Neural cell (in vitro differentiated cells): ENCODE results near the gene CDA. TPM values are rescaled to one million over a fixed set of nuclear protein-coding genes. Genes with fewer than 3 reads are reported as not detected.

ENCODE experiments used
- H2AFZ ChIP-seq: fragments of 200-600, 300-800 bp; sonication (generic), shearing (Covaris generic); 2 replicates; pipeline ENCODE4 v1.6.0; 2014; ENCODE audit warnings: low read depth, mild to moderate bottlenecking, antibody characterized with exemption, low read length, moderate library complexity
- H3F3A ChIP-seq: fragments of 200-600 bp; shearing (Covaris generic); 2 replicates; pipeline ENCODE4 v1.6.1; 2016; ENCODE audit warnings: mild to moderate bottlenecking, moderate library complexity, mixed read lengths, antibody characterized with exemption, low read length; ENCODE audit not compliant: insufficient read depth, poor library complexity, severe bottlenecking
- H3K27ac ChIP-seq: fragments of 200-600, 300-800 bp; sonication (generic), shearing (Covaris generic); 2 replicates; pipeline ENCODE4 v1.5.1; 2014; ENCODE audit warnings: mild to moderate bottlenecking, low read length, moderate library complexity
- H3K27me3 ChIP-seq: fragments of 300-800, 200-600 bp; sonication (generic), shearing (Covaris generic); 2 replicates; pipeline ENCODE4 v1.6.0; 2014; ENCODE audit warnings: mild to moderate bottlenecking, low read depth, low read length, moderate library complexity; ENCODE audit not compliant: insufficient read depth
- H3K36me3 ChIP-seq: fragments of 300-800, 200-600 bp; sonication (generic), shearing (Covaris generic); 2 replicates; pipeline ENCODE4 v1.5.1; 2014; ENCODE audit warnings: mild to moderate bottlenecking, antibody characterized with exemption, low read length, moderate library complexity; ENCODE audit not compliant: insufficient read depth
- H3K4me2 ChIP-seq: fragments of 300-800, 200-600 bp; sonication (generic), shearing (Covaris generic); 2 replicates; pipeline ENCODE4 v1.6.0; 2014; ENCODE audit warnings: mild to moderate bottlenecking, low read length
- H3K4me3 ChIP-seq: fragments of 300-800, 200-600 bp; sonication (generic), shearing (Covaris generic); 2 replicates; pipeline ENCODE4 v1.5.1; 2014; ENCODE audit warnings: mild to moderate bottlenecking, low read length, moderate library complexity
- H3K79me2 ChIP-seq: fragments of 200-600 bp; shearing (Covaris generic); replicated peaks from 2 replicates; pipeline ENCODE4 v1.6.0; 2014; ENCODE audit warnings: mild to moderate bottlenecking, low read length, moderate library complexity; ENCODE audit not compliant: insufficient read depth
- H3K9ac ChIP-seq: fragments of 300-800, 200-600 bp; sonication (generic), shearing (Covaris generic); 2 replicates; pipeline ENCODE4 v1.6.1; 2016; ENCODE audit warnings: mild to moderate bottlenecking, low read length, mixed read lengths
- H3K9me2 ChIP-seq: fragments of 200-600 bp; shearing (Covaris generic); 2 replicates; pipeline ENCODE4 v1.6.1; 2016; ENCODE audit warnings: mild to moderate bottlenecking, low read length, mixed read lengths; ENCODE audit not compliant: insufficient read depth
- H3K9me3 ChIP-seq: fragments of 200-600, 300-800 bp; sonication (generic), shearing (Covaris generic); 2 replicates; pipeline ENCODE4 v1.6.1; 2016; ENCODE audit warnings: mild to moderate bottlenecking, mixed run types, low read length, moderate library complexity, mixed read lengths
- H4K20me1 ChIP-seq: fragments of 200-600 bp; shearing (Covaris generic); 2 replicates; pipeline ENCODE4 v1.6.1; 2016; ENCODE audit warnings: mild to moderate bottlenecking, mixed run types; ENCODE audit not compliant: insufficient read depth
- CTCF ChIP-seq: fragments of 450-650 bp; IDR thresholded peaks from 2 replicates; pipeline ENCODE4 v1.5.1; 2014; ENCODE audit warnings: antibody characterized with exemption, mild to moderate bottlenecking, moderate library complexity; ENCODE audit not compliant: poor library complexity, severe bottlenecking
- EP300 ChIP-seq: fragments of 450-650 bp; conservative IDR thresholded peaks from 2 replicates; pipeline ENCODE4 v1.6.1; 2014; ENCODE audit warnings: antibody characterized with exemption, mild to moderate bottlenecking, moderate library complexity; ENCODE audit not compliant: poor library complexity, severe bottlenecking
- EZH2 ChIP-seq: fragments of 200-600, 300-800 bp; shearing (Covaris generic), sonication (generic); IDR thresholded peaks from 2 replicates; pipeline ENCODE4 v1.6.1; 2014; ENCODE audit warnings: antibody characterized with exemption, low read length, borderline replicate concordance, mild to moderate bottlenecking; ENCODE audit not compliant: insufficient read depth, poor library complexity, severe bottlenecking
- MXI1 ChIP-seq: fragments of 450-650 bp; conservative IDR thresholded peaks from 2 replicates; pipeline ENCODE4 v1.6.1; 2014; ENCODE audit warnings: antibody characterized with exemption, mild to moderate bottlenecking; ENCODE audit not compliant: poor library complexity, severe bottlenecking
- POLR2AphosphoS5 ChIP-seq: IDR thresholded peaks from 2 replicates; pipeline ENCODE4 v1.6.1; 2012
- RAD21 ChIP-seq: fragments of 450-650 bp; conservative IDR thresholded peaks from 2 replicates; pipeline ENCODE4 v1.6.1; 2014; ENCODE audit warnings: antibody characterized with exemption, mild to moderate bottlenecking, moderate library complexity
- REST ChIP-seq: IDR thresholded peaks from 2 replicates; pipeline ENCODE4 v1.6.1; 2012; ENCODE audit warnings: borderline replicate concordance
- SMC3 ChIP-seq: fragments of 450-650 bp; conservative IDR thresholded peaks from 2 replicates; pipeline ENCODE4 v1.6.1; 2014; ENCODE audit warnings: antibody characterized with exemption, mild to moderate bottlenecking, moderate library complexity; ENCODE audit not compliant: poor library complexity
- TAF1 ChIP-seq: IDR thresholded peaks from 2 replicates; pipeline ENCODE4 v1.6.1; 2012; ENCODE audit warnings: low read depth
- polyA plus RNA-seq: library from polyadenylated mRNA; depleted of rRNA; stranded (reverse); fragments of >200 nt; gene quantifications from 2 replicates; pipeline ENCODE4 v1.2.3, GENCODE V29; 2014

CDA gene
- polyA plus RNA-seq, 1 donor from 2014 or later, result not detected

- H3K36me3 ChIP-seq, result no peaks in the 10 kb centered on the region
- TF ChIP-seq EP300 (no peak), SMC3 (no peak), TAF1 (no peak), RAD21 (no peak)
- H3K4me3 ChIP-seq, result no peak overlapping the region
- H3K9me2 ChIP-seq, result no peaks in the 10 kb centered on the region
- H2AFZ ChIP-seq, result no peak overlapping the region
- no peak overlapping the region for H3K4me2 ChIP-seq
- H3K27ac ChIP-seq, result no peak overlapping the region
- H4K20me1 ChIP-seq, result no peaks in the 10 kb centered on the region
- H3K9ac ChIP-seq, result no peak overlapping the region
- H3K9me3 ChIP-seq, result no peaks in the 10 kb centered on the region
- H3K79me2 ChIP-seq, result no peaks in the 10 kb centered on the region
- no peaks in the 10 kb centered on the region for H3F3A ChIP-seq
- H3K27me3 ChIP-seq, result no peaks in the 10 kb centered on the region
Observed at GRCh38 chr1:20648946-20649345, 60.0 kb downstream of the CDA start.

GRCh38 chr1:20652300-20652699 is 63.4 kb downstream of the CDA start:
- Histone ChIP-seq H3K27me3 (no peaks in the 10 kb centered on the region), H2AFZ (no peak overlapping the region), H3K27ac (no peak overlapping the region), H3K36me3 (no peaks in the 10 kb centered on the region), H3F3A (no peaks in the 10 kb centered on the region), H4K20me1 (peaks cover 4% of the 10 kb centered on the region), H3K4me3 (no peak overlapping the region), H3K9ac (no peak overlapping the region), H3K79me2 (no peaks in the 10 kb centered on the region), H3K9me3 (no peaks in the 10 kb centered on the region), H3K4me2 (no peak overlapping the region), H3K9me2 (no peaks in the 10 kb centered on the region)
- TF ChIP-seq EZH2, result no peak
- TF ChIP-seq POLR2AphosphoS5, result no peak
- no peak for TF ChIP-seq REST
- TF ChIP-seq TAF1, result no peak
- TF ChIP-seq EP300, result no peak
- TF ChIP-seq RAD21, result no peak
- no peak for TF ChIP-seq CTCF
- TF ChIP-seq SMC3, result no peak
- no peak for TF ChIP-seq MXI1

GRCh38 chr1:20654104-20654690 is 65.3 kb downstream of the CDA start:
- Histone ChIP-seq H3K27ac (no peak overlapping the region), H2AFZ (no peak overlapping the region), H3K79me2 (peaks cover 10% of the 10 kb centered on the region), H3K9ac (no peak overlapping the region), H3F3A (no peaks in the 10 kb centered on the region), H3K36me3 (no peaks in the 10 kb centered on the region), H3K9me3 (no peaks in the 10 kb centered on the region), H4K20me1 (peaks cover 4% of the 10 kb centered on the region), H3K27me3 (no peaks in the 10 kb centered on the region), H3K9me2 (no peaks in the 10 kb centered on the region), H3K4me3 (no peak overlapping the region), H3K4me2 (no peak overlapping the region)
- TF ChIP-seq EP300, result no peak
- no peak for TF ChIP-seq EZH2
- no peak for TF ChIP-seq REST
- no peak for TF ChIP-seq SMC3
